Measurements from ENCODE around the gene LRRC46.

- no peak for TF ChIP-seq NFYB (CRISPR knock-in tag; conservative IDR thresholded peaks at IDR 0.05; ENCODE audit: low read depth)
- TF ChIP-seq E2F5 (CRISPR knock-in tag; IDR thresholded peaks at IDR 0.05) = no peak
- TF ChIP-seq SP1 (CRISPR knock-in tag; conservative IDR thresholded peaks at IDR 0.05) = no peak
- no peak for TF ChIP-seq JUN (CRISPR knock-in tag; IDR thresholded peaks at IDR 0.05)
- TF ChIP-seq ATF3 (CRISPR knock-in tag; conservative IDR thresholded peaks at IDR 0.05) = no peak
- TF ChIP-seq TP53 (CRISPR knock-in tag; IDR thresholded peaks at IDR 0.05) = no peak
- no peak for TF ChIP-seq CTCF (IDR thresholded peaks at IDR 0.05)
- no peak for TF ChIP-seq ATF2 (CRISPR knock-in tag; IDR thresholded peaks at IDR 0.05; ENCODE audit: borderline replicate concordance, low read depth)
- no peak for TF ChIP-seq SMAD4 (CRISPR knock-in tag; IDR thresholded peaks at IDR 0.05)
- no peak for TF ChIP-seq PRDM15 (CRISPR knock-in tag; IDR thresholded peaks at IDR 0.05)
- TF ChIP-seq ZSCAN18 (CRISPR knock-in tag; IDR thresholded peaks at IDR 0.05) = no peak
- TF ChIP-seq AR (CRISPR knock-in tag; IDR thresholded peaks at IDR 0.05) = no peak
Observed at GRCh38 chr17:47810200-47810821, 21.2 kb upstream of the LRRC46 start.
